ENCODE measurements around the gene RASGRF1.

RASGRF1 gene

DNA sequence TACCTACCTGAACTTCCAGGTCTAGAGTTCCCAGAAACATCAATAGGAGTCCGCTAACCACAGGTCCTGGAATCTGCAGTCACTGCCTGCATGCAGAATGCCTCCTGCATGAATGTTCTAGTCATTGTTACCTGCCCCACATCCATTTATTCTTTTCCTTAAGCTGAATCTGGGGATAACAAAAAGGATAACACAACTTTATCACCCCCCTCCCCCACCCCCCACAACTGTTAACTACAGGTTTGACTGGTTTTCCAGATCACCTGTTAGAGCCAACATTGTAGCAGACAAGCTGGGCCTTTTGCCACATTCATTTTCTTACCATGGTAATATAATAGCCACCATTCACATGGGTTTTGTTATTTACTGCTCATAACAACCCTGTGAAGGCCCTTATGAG, 141.1 kb downstream of the RASGRF1 start:
- CTCF ChIA-PET: interaction anchor here (0.7 to 1.1 kb wide), 2 partner anchors 30 to 242 kb away, joined by 3 to 8 read pairs; no protein-coding TSS in a partner anchor
- POLR2A ChIA-PET (ENCODE audit: low non-redundant PET): no interaction called here
- no peak overlapping the region for H3K27ac ChIP-seq
- DNase-seq (ENCODE audit: low spot score): no peak
- TF ChIP-seq, protein P1, sequence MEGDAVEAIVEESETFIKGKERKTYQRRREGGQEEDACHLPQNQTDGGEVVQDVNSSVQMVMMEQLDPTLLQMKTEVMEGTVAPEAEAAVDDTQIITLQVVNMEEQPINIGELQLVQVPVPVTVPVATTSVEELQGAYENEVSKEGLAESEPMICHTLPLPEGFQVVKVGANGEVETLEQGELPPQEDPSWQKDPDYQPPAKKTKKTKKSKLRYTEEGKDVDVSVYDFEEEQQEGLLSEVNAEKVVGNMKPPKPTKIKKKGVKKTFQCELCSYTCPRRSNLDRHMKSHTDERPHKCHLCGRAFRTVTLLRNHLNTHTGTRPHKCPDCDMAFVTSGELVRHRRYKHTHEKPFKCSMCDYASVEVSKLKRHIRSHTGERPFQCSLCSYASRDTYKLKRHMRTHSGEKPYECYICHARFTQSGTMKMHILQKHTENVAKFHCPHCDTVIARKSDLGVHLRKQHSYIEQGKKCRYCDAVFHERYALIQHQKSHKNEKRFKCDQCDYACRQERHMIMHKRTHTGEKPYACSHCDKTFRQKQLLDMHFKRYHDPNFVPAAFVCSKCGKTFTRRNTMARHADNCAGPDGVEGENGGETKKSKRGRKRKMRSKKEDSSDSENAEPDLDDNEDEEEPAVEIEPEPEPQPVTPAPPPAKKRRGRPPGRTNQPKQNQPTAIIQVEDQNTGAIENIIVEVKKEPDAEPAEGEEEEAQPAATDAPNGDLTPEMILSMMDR (conservative IDR thresholded peaks at IDR 0.05; ENCODE audit: low read depth): no peak

DNA sequence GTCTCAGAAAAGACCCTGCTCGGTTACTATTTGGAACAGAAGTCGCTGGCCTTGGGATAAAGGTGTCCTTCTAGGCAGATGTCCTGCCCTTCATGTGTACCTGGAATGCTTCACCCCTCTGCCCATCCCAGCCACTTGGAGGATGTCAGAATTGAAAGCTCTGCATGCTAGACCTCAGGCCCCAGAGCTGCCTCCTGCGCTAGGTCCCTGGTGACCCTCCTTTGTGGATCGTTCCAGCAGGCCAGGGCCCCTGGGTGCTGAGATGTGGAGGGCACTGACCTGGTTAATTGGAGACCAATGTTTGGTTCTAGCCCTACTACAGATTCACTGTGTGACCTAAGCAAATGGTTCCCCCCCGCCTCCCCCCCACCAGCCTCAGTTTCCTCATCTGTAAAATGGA, 143.1 kb downstream of the RASGRF1 start:
- no peak for DNase-seq (ENCODE audit: low spot score)
- TF ChIP-seq, protein P1 (conservative IDR thresholded peaks at IDR 0.05; ENCODE audit: low read depth): no peak
- ChIA-PET CTCF (interaction anchor here (0.7 kb wide), 1 partner anchor 70 kb away, joined by 3 read pairs; no protein-coding TSS in a partner anchor), POLR2A (ENCODE audit: low non-redundant PET) (no interaction called here)
- H3K27ac ChIP-seq: no peak overlapping the region

DNA sequence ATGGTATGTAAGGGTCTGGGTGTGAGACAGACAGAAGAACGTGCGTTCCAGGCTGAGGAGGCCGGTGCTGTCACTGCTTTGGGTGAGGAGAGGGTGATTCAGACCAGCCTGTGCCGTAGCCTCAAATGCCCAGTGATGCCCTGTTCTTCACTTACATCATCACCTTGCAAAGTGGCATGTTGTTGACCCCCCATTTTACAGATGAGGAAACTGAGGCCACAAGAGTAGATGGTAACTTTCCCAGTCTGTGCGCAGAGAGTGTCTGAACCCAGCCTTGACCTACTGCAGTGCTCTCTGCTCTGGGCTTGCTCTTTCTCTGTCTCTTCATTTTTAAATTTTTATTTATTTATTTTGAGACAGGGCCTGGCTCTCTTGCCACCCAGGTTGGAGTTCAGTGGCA, 144.1 kb downstream of the RASGRF1 start:
- no peak overlapping the region for H3K27ac ChIP-seq
- ChIA-PET CTCF (no interaction called here), POLR2A (ENCODE audit: low non-redundant PET) (no interaction called here)
- TF ChIP-seq, protein P1 (conservative IDR thresholded peaks at IDR 0.05; ENCODE audit: low read depth): no peak
- no peak for DNase-seq (ENCODE audit: low spot score)

DNA sequence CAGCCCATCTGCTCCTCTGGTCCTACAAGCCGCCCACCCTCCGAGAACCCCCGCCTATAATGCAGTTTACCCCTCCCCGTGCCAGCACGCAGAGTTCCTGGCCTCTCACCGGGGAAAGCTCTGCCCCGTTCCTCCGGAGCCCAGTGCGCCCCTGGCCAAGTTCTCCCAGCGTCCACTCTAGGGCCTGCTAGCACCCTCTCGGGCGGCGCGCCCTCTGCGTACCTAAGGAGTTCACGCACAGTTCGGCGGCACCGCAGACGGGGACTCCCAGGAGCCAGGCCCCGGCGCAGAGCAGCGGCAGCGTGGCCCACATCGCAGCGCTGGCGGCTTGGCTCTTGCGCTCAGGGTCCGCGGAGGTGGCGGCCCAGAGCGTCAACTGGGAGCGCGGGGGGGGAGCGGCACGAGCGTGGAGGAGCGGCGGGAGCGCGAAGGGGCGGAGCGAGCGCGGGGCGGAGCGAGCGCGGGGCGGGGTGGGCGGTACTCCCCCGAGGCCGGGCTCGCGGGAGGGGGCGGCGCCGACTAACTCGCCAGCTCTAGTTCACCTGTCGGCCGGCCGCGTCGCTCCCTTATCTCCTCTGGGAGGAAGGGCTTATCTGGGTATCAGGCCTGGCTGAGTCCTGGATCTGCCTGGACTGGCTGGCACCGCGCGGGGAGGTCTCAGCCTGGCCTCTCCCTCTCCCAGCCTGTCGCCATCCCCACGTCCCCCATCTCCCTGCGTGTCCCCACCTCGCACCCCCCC, 145.7 kb downstream of the RASGRF1 start, which contains the start of gene CTSH:
Gene CTSH (minus strand): TSS at position 378 of the 739 bp plus-strand sequence. CDS start 65 bp downstream, at position 313.
- POLR2A ChIA-PET (ENCODE audit: low non-redundant PET): interaction anchor here (0.6 kb wide), 1 partner anchor 69 kb away, joined by 4 read pairs; no protein-coding TSS in a partner anchor
- peak; percentile 84 for DNase-seq (ENCODE audit: low spot score)
- CTCF ChIA-PET: interaction anchor here (0.6 to 2.3 kb wide), 4 partner anchors 35 to 349 kb away, joined by 3 to 10 read pairs (median 4); no protein-coding TSS in a partner anchor
- TF ChIP-seq, protein P1 (conservative IDR thresholded peaks at IDR 0.05; ENCODE audit: low read depth): no peak
- peak within 1 kb of the TSS; percentile 2; the same call in 1 of the 2 replicates for H3K27ac ChIP-seq

DNA sequence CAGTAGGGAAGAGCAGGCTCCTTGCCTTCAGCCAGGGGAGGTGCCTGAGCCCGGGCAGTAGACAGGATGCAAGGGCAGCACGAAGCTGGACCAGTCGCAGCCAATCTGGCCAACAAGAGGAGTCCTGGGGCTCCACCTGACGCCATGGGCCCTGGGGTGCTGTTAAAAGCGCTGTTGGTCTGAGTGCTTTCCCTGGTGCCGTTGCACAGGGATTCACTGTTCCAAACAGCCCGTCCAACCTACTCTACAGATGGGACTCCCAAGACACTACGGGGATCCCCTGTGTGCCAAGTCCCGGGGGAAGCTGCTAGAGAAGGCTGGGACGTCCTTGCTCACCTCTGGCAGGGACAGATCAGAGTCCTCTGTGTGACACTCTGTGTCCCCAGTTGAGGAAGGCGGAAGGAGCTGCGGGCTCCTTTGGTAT, 146.4 kb downstream of the RASGRF1 start:
- TF ChIP-seq, protein P1 (conservative IDR thresholded peaks at IDR 0.05; ENCODE audit: low read depth): no peak
- DNase-seq (ENCODE audit: low spot score): no peak
- POLR2A ChIA-PET (ENCODE audit: low non-redundant PET): interaction anchor here (0.6 kb wide), 1 partner anchor 70 kb away, joined by 4 read pairs; no protein-coding TSS in a partner anchor
- CTCF ChIA-PET: interaction anchor here (0.6 to 2.3 kb wide), 5 partner anchors 33 to 135 kb away, joined by 3 to 10 read pairs (median 4); no protein-coding TSS in a partner anchor
- H3K27ac ChIP-seq: peak overlapping the region; percentile 2; the same call in 1 of the 2 replicates

DNA sequence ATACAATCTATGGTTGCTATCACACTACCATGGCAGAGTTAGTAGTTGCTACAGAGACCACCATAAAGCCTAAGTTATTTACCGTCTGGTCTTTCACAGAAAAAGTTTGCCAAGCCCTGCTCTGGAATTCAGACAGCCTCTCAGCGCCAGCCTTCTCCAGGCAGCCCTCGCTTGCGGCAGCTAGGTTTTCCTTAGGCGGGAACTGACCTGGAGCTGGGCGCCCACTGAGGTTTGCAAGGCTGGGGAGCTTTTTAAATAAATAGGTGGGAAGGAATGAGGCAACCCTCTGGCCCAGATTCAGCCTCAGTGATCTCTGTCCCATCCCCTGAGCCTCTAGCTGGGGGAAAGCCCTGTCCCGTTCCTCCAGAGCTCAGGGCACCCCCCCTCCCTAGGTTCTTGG, 146.9 kb downstream of the RASGRF1 start:
- POLR2A ChIA-PET (ENCODE audit: low non-redundant PET): no interaction called here
- H3K27ac ChIP-seq: no peak overlapping the region
- TF ChIP-seq, protein P1 (conservative IDR thresholded peaks at IDR 0.05; ENCODE audit: low read depth): no peak
- no peak for DNase-seq (ENCODE audit: low spot score)
- CTCF ChIA-PET: interaction anchor here (0.7 to 2.3 kb wide), 4 partner anchors 33 to 108 kb away, joined by 3 to 10 read pairs (median 4); no protein-coding TSS in a partner anchor
